K562 (cell line): ENCODE results near the gene NCKIPSD. TPM values are rescaled to one million over a fixed set of nuclear protein-coding genes. Genes with fewer than 3 reads are reported as not detected.

Experiments used
- ATAC-seq: fragments of 200-7000 bp; cut with Tn5 transposase; 3 replicates; pipeline ENCODE4 v1.9.1; 2020; ENCODE audit warnings: moderate library complexity
- BruUV-seq: library from RNA; stranded (reverse); fragments of 400-500 nt; replicated peaks from 2 replicates; lab custom pipeline; 2021; lab: Mats Ljungman, UMichigan
- CTCF ChIA-PET: fragments of 300-600 bp; formaldehyde crosslinking; extraction: SDS; loops from one replicate; lab custom pipeline; 2021; ENCODE audit warnings: low intra/inter-chr PET ratio; lab: Yijun Ruan, JAX
- POLR2A ChIA-PET: fragments of 300-600, 350-650 bp; sonication (Branson Sonifier 250); formaldehyde crosslinking; extraction: SDS; loops from one replicate; lab custom pipeline; 2021; ENCODE audit warnings: antibody characterized with exemption, inconsistent platforms; lab: Yijun Ruan, JAX
- DNase-seq, 4 experiments: peaks; one replicate each; pipeline versions ENCODE4 v3.0.0 to v3.0.0-alpha.2; 2011 to 2018; ENCODE audit warnings: low spot score in 3 of 4, mixed read lengths in 3 of 4; ENCODE audit errors: extremely low read depth in 1 of 4
- FAIRE-seq: peaks from 2 replicates; lab custom pipeline; 2011; peaks lifted over from hg19 to GRCh38; lab: Jason Lieb, UNC
- H2AFZ ChIP-seq: 2 replicates; pipeline ENCODE4 v1.6.0; 2011; ENCODE audit warnings: low read depth, low read length, control low read depth, inconsistent platforms
- H3K27ac ChIP-seq: fragments of 200-600 bp; 3 replicates; pipeline ENCODE4 v1.8.0; 2011; ENCODE audit warnings: low read depth, mild to moderate bottlenecking, control low read depth, inconsistent platforms, low read length, moderate library complexity, mixed read lengths; ENCODE audit errors: extremely low read depth
- H3K27me3 ChIP-seq, 2 experiments: fragments of 300-600 bp in 1 of 2; 2 replicates in 1 of 2; 3 replicates in 1 of 2; pipeline versions ENCODE4 v1.6.0 to v1.8.0; 2011; ENCODE audit warnings: inconsistent platforms in 2 of 2, low read length in 2 of 2, mild to moderate bottlenecking in 1 of 2, mixed read lengths in 1 of 2, moderate library complexity in 1 of 2; ENCODE audit not compliant: control insufficient read depth in 2 of 2, insufficient read depth in 2 of 2
- H3K36me3 ChIP-seq: fragments of 300-600 bp; 3 replicates; pipeline ENCODE4 v1.8.0; 2011; ENCODE audit warnings: mild to moderate bottlenecking, low read length, inconsistent platforms; ENCODE audit not compliant: control insufficient read depth, insufficient read depth
- H3K4me1 ChIP-seq, 2 experiments: fragments of 200-600 bp in 1 of 2; replicated peaks in 1 of 2; 2 replicates in 1 of 2; 3 replicates in 1 of 2; pipeline versions ENCODE4 v1.5.1 to v1.8.0; 2011; ENCODE audit warnings: inconsistent platforms in 2 of 2, low read length in 2 of 2, mild to moderate bottlenecking in 1 of 2, mixed read lengths in 1 of 2, moderate library complexity in 1 of 2; ENCODE audit not compliant: control insufficient read depth in 2 of 2, insufficient read depth in 2 of 2
- H3K4me2 ChIP-seq: 2 replicates; pipeline ENCODE4 v1.6.1; 2011; ENCODE audit warnings: low read length, control low read depth, inconsistent platforms, mixed read lengths; ENCODE audit not compliant: insufficient read depth
- H3K4me3 ChIP-seq: fragments of 200-600 bp; sonication (generic), shearing (Covaris generic); 2 replicates; pipeline ENCODE4 v1.5.1; 2016; ENCODE audit warnings: control low read depth, inconsistent platforms
- H3K79me2 ChIP-seq: fragments of 200-600 bp; 3 replicates; pipeline ENCODE4 v1.8.0; 2011; ENCODE audit warnings: low read length, inconsistent platforms; ENCODE audit not compliant: control insufficient read depth, insufficient read depth
- H3K9ac ChIP-seq, 2 experiments: 2 replicates each; pipeline versions ENCODE4 v1.6.0 to v1.6.1; 2011; ENCODE audit warnings: low read depth in 2 of 2, low read length in 2 of 2, control low read depth in 1 of 2, inconsistent platforms in 1 of 2, mild to moderate bottlenecking in 1 of 2, mixed read lengths in 1 of 2; ENCODE audit not compliant: insufficient read depth in 1 of 2
- H3K9me1 ChIP-seq: one replicate; pipeline ENCODE4 v1.6.0; 2011; ENCODE audit warnings: inconsistent platforms, mild to moderate bottlenecking, low read length, moderate library complexity; ENCODE audit not compliant: control insufficient read depth, insufficient read depth
- H3K9me3 ChIP-seq: replicated peaks from 2 replicates; pipeline ENCODE4 v1.5.1; 2011; ENCODE audit warnings: low read depth, low read length, inconsistent platforms; ENCODE audit not compliant: control insufficient read depth, insufficient read depth
- H4K20me1 ChIP-seq: replicated peaks from 2 replicates; pipeline ENCODE4 v1.6.1; 2011; ENCODE audit warnings: low read length, inconsistent platforms, mixed read lengths; ENCODE audit not compliant: control insufficient read depth, insufficient read depth
- CHD1 ChIP-seq: fragments of 200-600 bp; sonication (generic); IDR thresholded peaks from one replicate; pipeline ENCODE4 v1.6.1; 2012; ENCODE audit warnings: mild to moderate bottlenecking, moderate library complexity, low read length, inconsistent platforms
- ELF4 ChIP-seq: fragments of 450-650 bp; formaldehyde crosslinking; IDR thresholded peaks from 2 replicates; pipeline ENCODE4 v1.4.0; 2022; ENCODE audit warnings: missing genetic modification characterization
- FOXA1 ChIP-seq: fragments of 450-650 bp; IDR thresholded peaks from 2 replicates; pipeline ENCODE4 v1.6.1; 2016; ENCODE audit warnings: mild to moderate bottlenecking, borderline replicate concordance
- GTF2A2 ChIP-seq: IDR thresholded peaks from 2 replicates; pipeline ENCODE4 v1.6.1; 2016; ENCODE audit warnings: mild to moderate bottlenecking, missing genetic modification characterization, missing compliant biosample characterization
- HDAC8 ChIP-seq: fragments of 450-650 bp; IDR thresholded peaks from 2 replicates; pipeline ENCODE4 v1.6.1; 2016; ENCODE audit warnings: mild to moderate bottlenecking, missing genetic modification characterization, moderate library complexity, missing compliant biosample characterization
- MECOM ChIP-seq: fragments of 250-450 bp; sonication (Bioruptor Pico); IDR thresholded peaks from 2 replicates; pipeline ENCODE4 v1.8.0; 2022; ENCODE audit warnings: inconsistent platforms
- TCFL5 ChIP-seq: fragments of 250-450 bp; sonication (Bioruptor Pico); conservative IDR thresholded peaks from 2 replicates; pipeline ENCODE4 v1.6.1; 2021; ENCODE audit warnings: mild to moderate bottlenecking, moderate library complexity, matching md5 sums
- TRIM28 ChIP-seq: fragments of 450-650 bp; IDR thresholded peaks from 2 replicates; pipeline ENCODE4 v1.6.1; 2017
- U2AF2 ChIP-seq: fragments of 200-400 bp; formaldehyde crosslinking; optimal IDR thresholded peaks from 2 replicates; pipeline ENCODE3; 2017; ENCODE audit warnings: low read depth, mild to moderate bottlenecking, low read length
- ZNF41 ChIP-seq: fragments of 250-450 bp; sonication (Bioruptor Pico); conservative IDR thresholded peaks from 2 replicates; pipeline ENCODE4 v1.4.0; 2020; ENCODE audit warnings: mild to moderate bottlenecking
- ZNF668 ChIP-seq: fragments of 250-450 bp; sonication (Bioruptor Pico); IDR thresholded peaks from 2 replicates; pipeline ENCODE4 v1.8.0; 2022; ENCODE audit warnings: mild to moderate bottlenecking, inconsistent platforms
- WGBS: fragments of 100-300 bp; shearing (Covaris generic); methylation state at CpG from one replicate; pipeline ENCODE4 v1.1.6; 2016; ENCODE audit warnings: low coverage, mixed read lengths; ENCODE audit not compliant: insufficient coverage; ENCODE audit errors: missing lambda C conversion rate; 5-methylcytosine and 5-hydroxymethylcytosine counted together
- in situ Hi-C: fragments of 300-500 bp; cut with MboI; formaldehyde crosslinking; loops from 4 replicates; pipeline ENCODE4 v1.15.0; 2018; ENCODE audit warnings: inconsistent platforms, mixed read lengths
- intact Hi-C: fragments of 100-400 bp; cut with micrococcal nuclease; formaldehyde crosslinking; loops from 2 replicates; pipeline ENCODE4 v1.14.2; 2022
- polyA plus RNA-seq, 8 experiments: library from polyadenylated mRNA; depleted of rRNA in 4 of 8; stranded (reverse) in 5 of 8; unstranded in 3 of 8; fragments of >200 nt; fragmentation: Nextera tagmentation in 2 of 8; fragmentation: Illumina TruSeq in 1 of 8; extraction: Ambion mirVana in 2 of 8; extraction: Trizol in 1 of 8; gene quantifications; 2 replicates each; pipeline versions ENCODE4 v1.2.1 to v1.2.3, GENCODE V29; 2011 to 2014; ENCODE audit warnings: inconsistent platforms in 1 of 8, missing spikeins in 1 of 8
- total RNA-seq, 7 experiments: library from RNA; depleted of rRNA in 6 of 7; stranded (reverse); fragments of >200 nt in 6 of 7; fragmentation: Illumina TruSeq in 2 of 7; extraction: Trizol in 2 of 7; gene quantifications; 2 replicates each; pipeline versions ENCODE4 v1.2.1 to v1.2.3, GENCODE V29; 2011 to 2021; ENCODE audit warnings: low replicate concordance in 1 of 7
- TF ChIP-seq, protein P1 (sequence below), 2 experiments: fragments of 450-650 bp; conservative IDR thresholded peaks; 2 replicates each; pipeline ENCODE4 v1.6.1; 2017; ENCODE audit warnings: mild to moderate bottlenecking in 2 of 2, moderate library complexity in 2 of 2
- TF ChIP-seq, protein P2 (sequence below): fragments of 450-650 bp; IDR thresholded peaks from 2 replicates; pipeline ENCODE4 v1.7.0; 2016; ENCODE audit warnings: borderline replicate concordance
- TF ChIP-seq, protein P3 (sequence below): sonication (generic); formaldehyde crosslinking; IDR thresholded peaks from 2 replicates; pipeline ENCODE4 v1.8.0; 2022; ENCODE audit warnings: mild to moderate bottlenecking, missing genetic modification reagents
- TF ChIP-seq, protein P4 (sequence below): fragments of 450-650 bp; conservative IDR thresholded peaks from 2 replicates; pipeline ENCODE4 v1.6.1; 2016; ENCODE audit warnings: missing genetic modification characterization, low read depth, mild to moderate bottlenecking, missing compliant biosample characterization, moderate library complexity

The NCKIPSD gene
- total and polyA plus RNA-seq, 9 of the 15 experiments (the other 6 are each of a cell fraction or from before 2014, with no cell fraction given) = 0.49 to 24.4 (median 12.3) TPM

DNA sequence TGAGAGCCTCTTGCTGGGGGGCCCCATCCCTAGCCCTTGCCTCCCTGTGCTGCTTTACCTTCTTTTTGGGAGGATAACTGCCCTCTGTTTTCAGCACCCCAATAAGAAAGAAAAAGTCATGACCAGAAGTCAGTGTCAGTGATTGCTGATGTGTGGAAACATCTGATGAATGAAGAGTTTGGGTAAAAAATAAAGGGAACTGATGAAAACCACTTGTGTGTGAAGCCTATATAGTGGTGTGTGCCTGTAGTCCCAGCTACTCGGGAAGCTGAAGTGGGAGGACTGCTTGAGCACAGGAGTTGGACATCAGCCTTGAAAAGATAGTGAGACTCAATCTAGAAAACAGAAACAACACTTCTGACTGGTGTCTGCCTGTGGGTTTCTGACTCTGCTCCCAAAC, 13.2 kb downstream of the NCKIPSD start:
- peaks cover 25% of the 10 kb centered on the region; the same call in 2 of the 3 replicates for H3K36me3 ChIP-seq
- 50% methylated on average over 1 of the region's 1 CpG for WGBS
- in situ Hi-C loops (no loop called here), intact Hi-C loops (no loop called here)
- no peak overlapping the region for H2AFZ ChIP-seq
- H3K79me2 ChIP-seq = no peaks in the 10 kb centered on the region
- H3K9ac ChIP-seq = no peak overlapping the region
- no peaks in the 10 kb centered on the region for H4K20me1 ChIP-seq
- H3K4me1 ChIP-seq = no peaks in the 10 kb centered on the region
- no peak overlapping the region for H3K4me2 ChIP-seq
- no TSS peak for BruUV-seq
- ChIA-PET CTCF (no interaction called here), POLR2A (interaction anchor here (1.8 kb wide), 1 partner anchor 11 kb away, joined by 7 read pairs; no protein-coding TSS in a partner anchor)
- H3K4me3 ChIP-seq = no peak overlapping the region
- H3K27ac ChIP-seq = no peak overlapping the region
- H3K27me3 ChIP-seq = no peaks in the 10 kb centered on the region
- H3K9me3 ChIP-seq = no peaks in the 10 kb centered on the region
- no peaks in the 10 kb centered on the region for H3K9me1 ChIP-seq
- DNase-seq (no peak), ATAC-seq (no peak), FAIRE-seq (no peak)
- TF ChIP-seq ZNF41 (CRISPR knock-in tag) (no peak), ZNF668 (CRISPR knock-in tag) (no peak), TCFL5 (CRISPR knock-in tag) (no peak), CHD1 (no peak), GTF2A2 (tag) (no peak), HDAC8 (tag) (no peak), ELF4 (CRISPR knock-in tag) (no peak), TRIM28 (no peak), U2AF2 (no peak), MECOM (CRISPR knock-in tag) (no peak), FOXA1 (no peak)
- TF ChIP-seq, protein P1, sequence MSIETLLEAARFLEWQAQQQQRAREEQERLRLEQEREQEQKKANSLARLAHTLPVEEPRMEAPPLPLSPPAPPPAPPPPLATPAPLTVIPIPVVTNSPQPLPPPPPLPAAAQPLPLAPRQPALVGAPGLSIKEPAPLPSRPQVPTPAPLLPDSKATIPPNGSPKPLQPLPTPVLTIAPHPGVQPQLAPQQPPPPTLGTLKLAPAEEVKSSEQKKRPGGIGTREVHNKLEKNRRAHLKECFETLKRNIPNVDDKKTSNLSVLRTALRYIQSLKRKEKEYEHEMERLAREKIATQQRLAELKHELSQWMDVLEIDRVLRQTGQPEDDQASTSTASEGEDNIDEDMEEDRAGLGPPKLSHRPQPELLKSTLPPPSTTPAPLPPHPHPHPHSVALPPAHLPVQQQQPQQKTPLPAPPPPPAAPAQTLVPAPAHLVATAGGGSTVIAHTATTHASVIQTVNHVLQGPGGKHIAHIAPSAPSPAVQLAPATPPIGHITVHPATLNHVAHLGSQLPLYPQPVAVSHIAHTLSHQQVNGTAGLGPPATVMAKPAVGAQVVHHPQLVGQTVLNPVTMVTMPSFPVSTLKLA (conservative IDR thresholded peaks at IDR 0.05) = no peak
- TF ChIP-seq, protein P2, sequence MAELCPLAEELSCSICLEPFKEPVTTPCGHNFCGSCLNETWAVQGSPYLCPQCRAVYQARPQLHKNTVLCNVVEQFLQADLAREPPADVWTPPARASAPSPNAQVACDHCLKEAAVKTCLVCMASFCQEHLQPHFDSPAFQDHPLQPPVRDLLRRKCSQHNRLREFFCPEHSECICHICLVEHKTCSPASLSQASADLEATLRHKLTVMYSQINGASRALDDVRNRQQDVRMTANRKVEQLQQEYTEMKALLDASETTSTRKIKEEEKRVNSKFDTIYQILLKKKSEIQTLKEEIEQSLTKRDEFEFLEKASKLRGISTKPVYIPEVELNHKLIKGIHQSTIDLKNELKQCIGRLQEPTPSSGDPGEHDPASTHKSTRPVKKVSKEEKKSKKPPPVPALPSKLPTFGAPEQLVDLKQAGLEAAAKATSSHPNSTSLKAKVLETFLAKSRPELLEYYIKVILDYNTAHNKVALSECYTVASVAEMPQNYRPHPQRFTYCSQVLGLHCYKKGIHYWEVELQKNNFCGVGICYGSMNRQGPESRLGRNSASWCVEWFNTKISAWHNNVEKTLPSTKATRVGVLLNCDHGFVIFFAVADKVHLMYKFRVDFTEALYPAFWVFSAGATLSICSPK = no peak
- TF ChIP-seq, protein P3, sequence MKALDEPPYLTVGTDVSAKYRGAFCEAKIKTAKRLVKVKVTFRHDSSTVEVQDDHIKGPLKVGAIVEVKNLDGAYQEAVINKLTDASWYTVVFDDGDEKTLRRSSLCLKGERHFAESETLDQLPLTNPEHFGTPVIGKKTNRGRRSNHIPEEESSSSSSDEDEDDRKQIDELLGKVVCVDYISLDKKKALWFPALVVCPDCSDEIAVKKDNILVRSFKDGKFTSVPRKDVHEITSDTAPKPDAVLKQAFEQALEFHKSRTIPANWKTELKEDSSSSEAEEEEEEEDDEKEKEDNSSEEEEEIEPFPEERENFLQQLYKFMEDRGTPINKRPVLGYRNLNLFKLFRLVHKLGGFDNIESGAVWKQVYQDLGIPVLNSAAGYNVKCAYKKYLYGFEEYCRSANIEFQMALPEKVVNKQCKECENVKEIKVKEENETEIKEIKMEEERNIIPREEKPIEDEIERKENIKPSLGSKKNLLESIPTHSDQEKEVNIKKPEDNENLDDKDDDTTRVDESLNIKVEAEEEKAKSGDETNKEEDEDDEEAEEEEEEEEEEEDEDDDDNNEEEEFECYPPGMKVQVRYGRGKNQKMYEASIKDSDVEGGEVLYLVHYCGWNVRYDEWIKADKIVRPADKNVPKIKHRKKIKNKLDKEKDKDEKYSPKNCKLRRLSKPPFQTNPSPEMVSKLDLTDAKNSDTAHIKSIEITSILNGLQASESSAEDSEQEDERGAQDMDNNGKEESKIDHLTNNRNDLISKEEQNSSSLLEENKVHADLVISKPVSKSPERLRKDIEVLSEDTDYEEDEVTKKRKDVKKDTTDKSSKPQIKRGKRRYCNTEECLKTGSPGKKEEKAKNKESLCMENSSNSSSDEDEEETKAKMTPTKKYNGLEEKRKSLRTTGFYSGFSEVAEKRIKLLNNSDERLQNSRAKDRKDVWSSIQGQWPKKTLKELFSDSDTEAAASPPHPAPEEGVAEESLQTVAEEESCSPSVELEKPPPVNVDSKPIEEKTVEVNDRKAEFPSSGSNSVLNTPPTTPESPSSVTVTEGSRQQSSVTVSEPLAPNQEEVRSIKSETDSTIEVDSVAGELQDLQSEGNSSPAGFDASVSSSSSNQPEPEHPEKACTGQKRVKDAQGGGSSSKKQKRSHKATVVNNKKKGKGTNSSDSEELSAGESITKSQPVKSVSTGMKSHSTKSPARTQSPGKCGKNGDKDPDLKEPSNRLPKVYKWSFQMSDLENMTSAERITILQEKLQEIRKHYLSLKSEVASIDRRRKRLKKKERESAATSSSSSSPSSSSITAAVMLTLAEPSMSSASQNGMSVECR (CRISPR knock-in tag) = no peak
- TF ChIP-seq, protein P4, sequence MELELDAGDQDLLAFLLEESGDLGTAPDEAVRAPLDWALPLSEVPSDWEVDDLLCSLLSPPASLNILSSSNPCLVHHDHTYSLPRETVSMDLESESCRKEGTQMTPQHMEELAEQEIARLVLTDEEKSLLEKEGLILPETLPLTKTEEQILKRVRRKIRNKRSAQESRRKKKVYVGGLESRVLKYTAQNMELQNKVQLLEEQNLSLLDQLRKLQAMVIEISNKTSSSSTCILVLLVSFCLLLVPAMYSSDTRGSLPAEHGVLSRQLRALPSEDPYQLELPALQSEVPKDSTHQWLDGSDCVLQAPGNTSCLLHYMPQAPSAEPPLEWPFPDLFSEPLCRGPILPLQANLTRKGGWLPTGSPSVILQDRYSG = no peak
